Ovary (tissue), 3 donors: ENCODE measurements around the gene INHBB.

Experiments used
- CTCF ChIP-seq, 3 donors: fragments of 450-650 bp in 2 of 3; fragments of 200-600 bp in 1 of 3; IDR thresholded peaks; one replicate each; pipeline versions ENCODE4 v1.5.1 to v1.8.0; 2016 to 2022; ENCODE audit warnings: antibody characterized with exemption in 3 of 3, mild to moderate bottlenecking in 1 of 3
- EP300 ChIP-seq: sonication (generic); formaldehyde crosslinking; IDR thresholded peaks from one replicate; pipeline ENCODE4 v1.6.1; 2017; ENCODE audit warnings: antibody characterized with exemption
- POLR2A ChIP-seq: fragments of 450-650 bp; IDR thresholded peaks from one replicate; pipeline ENCODE4 v1.6.1; 2017; ENCODE audit warnings: antibody characterized with exemption, mild to moderate bottlenecking, moderate library complexity
- donor health status: DM: no; HTN: no; CAD: no.

GRCh38 chr2:120373424-120373823, 27.5 kb downstream of the INHBB start:
- TF ChIP-seq CTCF (IDR thresholded peaks at IDR 0.05) (no peak), POLR2A (no peak), EP300 (no peak)
